Right lung (tissue), 5 donors: Measurements from ENCODE around the gene TNS1. TPM values are rescaled to one million over a fixed set of nuclear protein-coding genes. Genes with fewer than 3 reads are reported as not detected.

Source experiments
- DNase-seq, 2 donors: peaks; one replicate each; pipeline ENCODE4 v3.0.0-alpha.2; 2013
- polyA plus RNA-seq, 5 donors: library from polyadenylated mRNA; unstranded; fragments of 120-200 nt; gene quantifications; one replicate each; pipeline versions ENCODE4 v1.2.1 to v1.2.3, GENCODE V29; 2013; ENCODE audit warnings: inconsistent platforms in 1 of 5, low replicate concordance in 1 of 5; ENCODE audit not compliant: insufficient read length in 5 of 5, insufficient read depth in 1 of 5

TNS1 gene
- polyA plus RNA-seq, 5 donors = 113 to 196 (median 125) TPM

GRCh38 chr2:217959723-217960122 lies 43.1 kb downstream of the TNS1 start:
- DNase-seq = no peak

GRCh38 chr2:217958884-217959225 lies 43.9 kb downstream of the TNS1 start:
- DNase-seq = no peak

- no peak for DNase-seq
Measured at GRCh38 chr2:217958206-217958883, 44.5 kb downstream of the TNS1 start.

GRCh38 chr2:217956586-217957457 lies 46.0 kb downstream of the TNS1 start:
- no peak for DNase-seq

- DNase-seq = no peak
Measured at GRCh38 chr2:217955881-217956493, 46.8 kb downstream of the TNS1 start.

GRCh38 chr2:217954971-217955740 lies 47.6 kb downstream of the TNS1 start:
- DNase-seq = no peak

GRCh38 chr2:217954469-217954868 lies 48.3 kb downstream of the TNS1 start:
- DNase-seq = no peak

GRCh38 chr2:217954051-217954450 lies 48.7 kb downstream of the TNS1 start:
- DNase-seq = no peak

GRCh38 chr2:217953531-217953932 lies 49.3 kb downstream of the TNS1 start:
- DNase-seq = no peak

- no peak for DNase-seq
Measured at GRCh38 chr2:217953011-217953481, 49.7 kb downstream of the TNS1 start.

GRCh38 chr2:217952409-217952808 lies 50.4 kb downstream of the TNS1 start:
- DNase-seq = no peak

- DNase-seq = no peak
Measured at GRCh38 chr2:217951521-217952247, 51.1 kb downstream of the TNS1 start.

- no peak for DNase-seq
Measured at GRCh38 chr2:217951091-217951490, 51.7 kb downstream of the TNS1 start.

GRCh38 chr2:217950401-217950871 lies 52.4 kb downstream of the TNS1 start:
- no peak for DNase-seq

- no peak for DNase-seq
Measured at GRCh38 chr2:217949447-217949846, 53.3 kb downstream of the TNS1 start.

GRCh38 chr2:217948897-217949296 lies 53.9 kb downstream of the TNS1 start:
- no peak for DNase-seq

- DNase-seq = no peak
Measured at GRCh38 chr2:217948351-217948791, 54.4 kb downstream of the TNS1 start.

- no peak for DNase-seq
Measured at GRCh38 chr2:217947383-217948350, 55.1 kb downstream of the TNS1 start.

- DNase-seq = no peak
Measured at GRCh38 chr2:217946051-217946450, 56.7 kb downstream of the TNS1 start.

- DNase-seq = no peak
Measured at GRCh38 chr2:217945530-217945929, 57.3 kb downstream of the TNS1 start.
